Measurements from ENCODE around the gene MTUS2. TPM values are rescaled to one million over a fixed set of nuclear protein-coding genes. Genes with fewer than 3 reads are reported as not detected.

The MTUS2 gene
- total and polyA plus RNA-seq, 2 experiments from 2014 or later, result 0.27 to 0.38 TPM

- Histone ChIP-seq H3K9me2 (ENCODE audit: insufficient read depth) (no peaks in the 10 kb centered on the region), H4K20me1 (replicated peaks; ENCODE audit: insufficient read depth) (no peaks in the 10 kb centered on the region), H2AFZ (no peak overlapping the region), H3K4me1 (ENCODE audit: insufficient read depth) (peaks cover 7% of the 10 kb centered on the region; the same call in 1 of the 2 replicates), H3K4me2 (no peak overlapping the region), H3F3A (replicated peaks; ENCODE audit: low read depth) (no peaks in the 10 kb centered on the region), H3K27ac (ENCODE audit: low read depth) (no peak overlapping the region), H3K79me2 (replicated peaks; ENCODE audit: insufficient read depth) (no peaks in the 10 kb centered on the region), H3K27me3 (ENCODE audit: insufficient read depth) (no peaks in the 10 kb centered on the region), H3K4me3 (no peak overlapping the region), H3K36me3 (ENCODE audit: insufficient read depth) (no peaks in the 10 kb centered on the region)
- Mint-ChIP-seq H3K27me3 (ENCODE audit: insufficient read depth, low read depth, poor library complexity) (peaks cover 4% of the 10 kb centered on the region), H3K27ac (no peak overlapping the region), H3K36me3 (ENCODE audit: low read depth) (no peaks in the 10 kb centered on the region), H3K4me1 (peaks cover 31% of the 10 kb centered on the region), H3K9me3 (no peaks in the 10 kb centered on the region), H3K4me3 (no peak overlapping the region)
- no peak for TF ChIP-seq ZNF331 (CRISPR knock-in tag; IDR thresholded peaks at IDR 0.05; ENCODE audit: low read depth)
- no peak for TF ChIP-seq POLR2AphosphoS5 (IDR thresholded peaks at IDR 0.05; ENCODE audit: low read depth)
- TF ChIP-seq JUNB (IDR thresholded peaks at IDR 0.05; ENCODE audit: unreplicated experiment), result no peak
- no peak for TF ChIP-seq STAT1 (IDR thresholded peaks at IDR 0.05; ENCODE audit: unreplicated experiment)
- TF ChIP-seq, protein P1, sequence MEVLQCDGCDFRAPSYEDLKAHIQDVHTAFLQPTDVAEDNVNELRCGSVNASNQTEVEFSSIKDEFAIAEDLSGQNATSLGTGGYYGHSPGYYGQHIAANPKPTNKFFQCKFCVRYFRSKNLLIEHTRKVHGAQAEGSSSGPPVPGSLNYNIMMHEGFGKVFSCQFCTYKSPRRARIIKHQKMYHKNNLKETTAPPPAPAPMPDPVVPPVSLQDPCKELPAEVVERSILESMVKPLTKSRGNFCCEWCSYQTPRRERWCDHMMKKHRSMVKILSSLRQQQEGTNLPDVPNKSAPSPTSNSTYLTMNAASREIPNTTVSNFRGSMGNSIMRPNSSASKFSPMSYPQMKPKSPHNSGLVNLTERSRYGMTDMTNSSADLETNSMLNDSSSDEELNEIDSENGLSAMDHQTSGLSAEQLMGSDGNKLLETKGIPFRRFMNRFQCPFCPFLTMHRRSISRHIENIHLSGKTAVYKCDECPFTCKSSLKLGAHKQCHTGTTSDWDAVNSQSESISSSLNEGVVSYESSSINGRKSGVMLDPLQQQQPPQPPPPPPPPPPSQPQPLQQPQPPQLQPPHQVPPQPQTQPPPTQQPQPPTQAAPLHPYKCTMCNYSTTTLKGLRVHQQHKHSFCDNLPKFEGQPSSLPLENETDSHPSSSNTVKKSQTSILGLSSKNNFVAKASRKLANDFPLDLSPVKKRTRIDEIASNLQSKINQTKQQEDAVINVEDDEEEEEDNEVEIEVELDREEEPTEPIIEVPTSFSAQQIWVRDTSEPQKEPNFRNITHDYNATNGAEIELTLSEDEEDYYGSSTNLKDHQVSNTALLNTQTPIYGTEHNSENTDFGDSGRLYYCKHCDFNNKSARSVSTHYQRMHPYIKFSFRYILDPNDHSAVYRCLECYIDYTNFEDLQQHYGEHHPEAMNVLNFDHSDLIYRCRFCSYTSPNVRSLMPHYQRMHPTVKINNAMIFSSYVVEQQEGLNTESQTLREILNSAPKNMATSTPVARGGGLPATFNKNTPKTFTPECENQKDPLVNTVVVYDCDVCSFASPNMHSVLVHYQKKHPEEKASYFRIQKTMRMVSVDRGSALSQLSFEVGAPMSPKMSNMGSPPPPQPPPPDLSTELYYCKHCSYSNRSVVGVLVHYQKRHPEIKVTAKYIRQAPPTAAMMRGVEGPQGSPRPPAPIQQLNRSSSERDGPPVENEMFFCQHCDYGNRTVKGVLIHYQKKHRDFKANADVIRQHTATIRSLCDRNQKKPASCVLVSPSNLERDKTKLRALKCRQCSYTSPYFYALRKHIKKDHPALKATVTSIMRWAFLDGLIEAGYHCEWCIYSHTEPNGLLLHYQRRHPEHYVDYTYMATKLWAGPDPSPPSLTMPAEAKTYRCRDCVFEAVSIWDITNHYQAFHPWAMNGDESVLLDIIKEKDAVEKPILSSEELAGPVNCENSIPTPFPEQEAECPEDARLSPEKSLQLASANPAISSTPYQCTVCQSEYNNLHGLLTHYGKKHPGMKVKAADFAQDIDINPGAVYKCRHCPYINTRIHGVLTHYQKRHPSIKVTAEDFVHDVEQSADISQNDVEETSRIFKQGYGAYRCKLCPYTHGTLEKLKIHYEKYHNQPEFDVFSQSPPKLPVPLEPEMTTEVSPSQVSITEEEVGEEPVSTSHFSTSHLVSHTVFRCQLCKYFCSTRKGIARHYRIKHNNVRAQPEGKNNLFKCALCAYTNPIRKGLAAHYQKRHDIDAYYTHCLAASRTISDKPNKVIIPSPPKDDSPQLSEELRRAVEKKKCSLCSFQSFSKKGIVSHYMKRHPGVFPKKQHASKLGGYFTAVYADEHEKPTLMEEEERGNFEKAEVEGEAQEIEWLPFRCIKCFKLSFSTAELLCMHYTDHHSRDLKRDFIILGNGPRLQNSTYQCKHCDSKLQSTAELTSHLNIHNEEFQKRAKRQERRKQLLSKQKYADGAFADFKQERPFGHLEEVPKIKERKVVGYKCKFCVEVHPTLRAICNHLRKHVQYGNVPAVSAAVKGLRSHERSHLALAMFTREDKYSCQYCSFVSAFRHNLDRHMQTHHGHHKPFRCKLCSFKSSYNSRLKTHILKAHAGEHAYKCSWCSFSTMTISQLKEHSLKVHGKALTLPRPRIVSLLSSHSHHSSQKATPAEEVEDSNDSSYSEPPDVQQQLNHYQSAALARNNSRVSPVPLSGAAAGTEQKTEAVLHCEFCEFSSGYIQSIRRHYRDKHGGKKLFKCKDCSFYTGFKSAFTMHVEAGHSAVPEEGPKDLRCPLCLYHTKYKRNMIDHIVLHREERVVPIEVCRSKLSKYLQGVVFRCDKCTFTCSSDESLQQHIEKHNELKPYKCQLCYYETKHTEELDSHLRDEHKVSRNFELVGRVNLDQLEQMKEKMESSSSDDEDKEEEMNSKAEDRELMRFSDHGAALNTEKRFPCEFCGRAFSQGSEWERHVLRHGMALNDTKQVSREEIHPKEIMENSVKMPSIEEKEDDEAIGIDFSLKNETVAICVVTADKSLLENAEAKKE (CRISPR knock-in tag; IDR thresholded peaks at IDR 0.05), result no peak
- TF ChIP-seq, protein P2, sequence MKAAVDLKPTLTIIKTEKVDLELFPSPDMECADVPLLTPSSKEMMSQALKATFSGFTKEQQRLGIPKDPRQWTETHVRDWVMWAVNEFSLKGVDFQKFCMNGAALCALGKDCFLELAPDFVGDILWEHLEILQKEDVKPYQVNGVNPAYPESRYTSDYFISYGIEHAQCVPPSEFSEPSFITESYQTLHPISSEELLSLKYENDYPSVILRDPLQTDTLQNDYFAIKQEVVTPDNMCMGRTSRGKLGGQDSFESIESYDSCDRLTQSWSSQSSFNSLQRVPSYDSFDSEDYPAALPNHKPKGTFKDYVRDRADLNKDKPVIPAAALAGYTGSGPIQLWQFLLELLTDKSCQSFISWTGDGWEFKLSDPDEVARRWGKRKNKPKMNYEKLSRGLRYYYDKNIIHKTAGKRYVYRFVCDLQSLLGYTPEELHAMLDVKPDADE (IDR thresholded peaks at IDR 0.05), result no peak
- no peak for TF ChIP-seq EZH2phosphoT487 (IDR thresholded peaks at IDR 0.05; ENCODE audit: unreplicated experiment)
- TF ChIP-seq ZNF114 (CRISPR knock-in tag; IDR thresholded peaks at IDR 0.05), result no peak
- ATAC-seq (no peak), DNase-seq (ENCODE audit: low spot score) (no peak)
These were observed 670.4 kb downstream of the MTUS2 start for GRCh38 chr13:29490561-29490885.
